ENCODE data around the gene PTPRG. TPM values are rescaled to one million over a fixed set of nuclear protein-coding genes. Genes with fewer than 3 reads are reported as not detected.

The PTPRG gene
- total RNA-seq, 2 experiments from 2014 or later: 0.24 to 0.37 TPM

GRCh38 chr3:62153231-62153630 lies 591.9 kb downstream of the PTPRG start:
- DNase-seq: no peak
- no peaks in the 10 kb centered on the region for H3K9me3 Mint-ChIP-seq
- intact Hi-C loops (cut with micrococcal nuclease): no loop called here
- no peaks in the 10 kb centered on the region for H3K4me1 Mint-ChIP-seq (ENCODE audit: low read depth)
- H3K27ac Mint-ChIP-seq: no peak overlapping the region
- H3K27me3 Mint-ChIP-seq (ENCODE audit: low read depth): peaks cover 4% of the 10 kb centered on the region
- H3K4me3 Mint-ChIP-seq: no peak overlapping the region
- CTCF ChIA-PET: interaction anchor here (0.6 kb wide), 1 partner anchor 1196 kb away, joined by 3 read pairs; no protein-coding TSS in a partner anchor
- H3K36me3 Mint-ChIP-seq (ENCODE audit: low read depth): no peaks in the 10 kb centered on the region

DNA sequence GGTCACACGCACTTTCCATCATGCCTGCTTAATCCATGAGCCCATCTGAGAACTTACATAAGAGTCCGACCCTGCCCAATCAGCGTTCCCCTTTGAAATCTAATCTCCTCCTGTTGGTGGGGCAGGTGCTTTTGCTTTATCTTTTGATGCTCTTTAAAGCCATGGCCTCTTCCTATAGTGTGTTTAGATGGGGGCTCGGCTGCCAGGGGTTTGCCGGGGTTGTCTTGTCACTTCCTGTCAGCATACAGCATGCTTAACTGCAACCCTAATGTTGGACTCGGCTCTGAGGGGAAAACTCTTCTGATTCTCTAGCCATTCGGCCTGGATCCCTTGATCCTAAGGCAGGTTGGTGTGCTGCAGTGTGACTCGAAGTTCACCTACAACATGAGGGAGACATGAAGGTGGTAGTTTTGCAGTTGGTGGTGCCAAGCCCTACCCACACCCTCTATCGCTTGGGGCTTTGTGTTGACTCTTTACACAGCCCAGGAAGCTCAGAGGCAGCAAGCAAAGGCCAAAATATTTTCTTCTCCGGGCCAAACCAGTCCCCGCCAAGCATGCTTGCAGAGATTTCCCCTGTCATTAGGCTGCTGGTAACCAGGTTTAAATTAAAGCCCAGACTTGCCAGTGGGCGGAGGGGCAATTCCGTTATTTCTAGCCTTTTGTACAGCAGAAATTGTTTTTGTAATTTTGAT lies 593.2 kb downstream of the PTPRG start:
- H3K36me3 Mint-ChIP-seq (ENCODE audit: low read depth): no peaks in the 10 kb centered on the region
- no peak for DNase-seq
- intact Hi-C loops (cut with micrococcal nuclease): no loop called here
- H3K4me3 Mint-ChIP-seq: no peak overlapping the region
- CTCF ChIA-PET: no interaction called here
- H3K9me3 Mint-ChIP-seq: no peaks in the 10 kb centered on the region
- H3K27me3 Mint-ChIP-seq (ENCODE audit: low read depth): peaks cover 4% of the 10 kb centered on the region
- H3K4me1 Mint-ChIP-seq (ENCODE audit: low read depth): no peaks in the 10 kb centered on the region
- H3K27ac Mint-ChIP-seq: no peak overlapping the region

- CTCF ChIA-PET: interaction anchor here (0.7 kb wide), 1 partner anchor 70 kb away, joined by 7 read pairs; no protein-coding TSS in a partner anchor
- Mint-ChIP-seq H3K9me3 (no peaks in the 10 kb centered on the region), H3K27me3 (ENCODE audit: low read depth) (no peaks in the 10 kb centered on the region), H3K36me3 (ENCODE audit: low read depth) (no peaks in the 10 kb centered on the region), H3K4me3 (no peak overlapping the region), H3K27ac (no peak overlapping the region), H3K4me1 (ENCODE audit: low read depth) (no peaks in the 10 kb centered on the region)
- intact Hi-C loops (cut with micrococcal nuclease): no loop called here
- DNase-seq: no peak
Observed at GRCh38 chr3:62159056-62159708, 597.8 kb downstream of the PTPRG start.

GRCh38 chr3:62159709-62160092 lies 598.3 kb downstream of the PTPRG start:
- no peaks in the 10 kb centered on the region for H3K9me3 Mint-ChIP-seq
- H3K27ac Mint-ChIP-seq: no peak overlapping the region
- no peak for DNase-seq
- H3K36me3 Mint-ChIP-seq (ENCODE audit: low read depth): no peaks in the 10 kb centered on the region
- H3K4me3 Mint-ChIP-seq: no peak overlapping the region
- H3K27me3 Mint-ChIP-seq (ENCODE audit: low read depth): no peaks in the 10 kb centered on the region
- intact Hi-C loops (cut with micrococcal nuclease): no loop called here
- CTCF ChIA-PET: interaction anchor here (0.7 kb wide), 1 partner anchor 70 kb away, joined by 7 read pairs; no protein-coding TSS in a partner anchor
- no peaks in the 10 kb centered on the region for H3K4me1 Mint-ChIP-seq (ENCODE audit: low read depth)

GRCh38 chr3:62161371-62161770 lies 600.0 kb downstream of the PTPRG start:
- DNase-seq: no peak
- Mint-ChIP-seq H3K9me3 (no peaks in the 10 kb centered on the region), H3K36me3 (ENCODE audit: low read depth) (no peaks in the 10 kb centered on the region), H3K27ac (no peak overlapping the region), H3K4me1 (ENCODE audit: low read depth) (no peaks in the 10 kb centered on the region), H3K27me3 (ENCODE audit: low read depth) (no peaks in the 10 kb centered on the region), H3K4me3 (no peak overlapping the region)
- CTCF ChIA-PET: no interaction called here
- intact Hi-C loops (cut with micrococcal nuclease): no loop called here

DNA sequence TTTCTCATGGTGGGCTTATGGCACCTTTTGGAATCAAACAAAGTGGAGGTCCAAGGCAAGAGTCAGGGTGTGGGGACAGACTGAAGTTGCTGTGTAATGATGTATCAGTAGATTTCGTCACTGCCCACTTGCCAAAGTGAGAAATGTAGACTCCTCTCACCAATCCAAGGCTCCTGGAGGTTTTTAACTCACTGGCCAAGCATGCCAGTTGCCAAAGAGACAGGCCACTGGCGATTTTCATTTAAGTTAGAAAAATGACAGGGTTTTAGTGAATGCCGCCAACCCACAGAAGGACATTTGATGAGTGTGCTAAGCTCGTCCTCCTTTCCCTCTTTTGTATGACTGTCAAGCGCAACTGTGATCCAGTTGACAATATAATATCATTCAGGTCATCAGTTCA lies 602.8 kb downstream of the PTPRG start:
- no peak for DNase-seq
- H3K27me3 Mint-ChIP-seq (ENCODE audit: low read depth): peaks cover 3% of the 10 kb centered on the region
- H3K9me3 Mint-ChIP-seq: no peaks in the 10 kb centered on the region
- no peak overlapping the region for H3K27ac Mint-ChIP-seq
- intact Hi-C loops (cut with micrococcal nuclease): no loop called here
- no peaks in the 10 kb centered on the region for H3K4me1 Mint-ChIP-seq (ENCODE audit: low read depth)
- CTCF ChIA-PET: no interaction called here
- no peak overlapping the region for H3K4me3 Mint-ChIP-seq
- H3K36me3 Mint-ChIP-seq (ENCODE audit: low read depth): no peaks in the 10 kb centered on the region

GRCh38 chr3:62164746-62165145 lies 603.4 kb downstream of the PTPRG start:
- H3K27me3 Mint-ChIP-seq (ENCODE audit: low read depth): peaks cover 3% of the 10 kb centered on the region
- H3K4me1 Mint-ChIP-seq (ENCODE audit: low read depth): no peaks in the 10 kb centered on the region
- H3K36me3 Mint-ChIP-seq (ENCODE audit: low read depth): no peaks in the 10 kb centered on the region
- no peak for DNase-seq
- no peak overlapping the region for H3K4me3 Mint-ChIP-seq
- intact Hi-C loops (cut with micrococcal nuclease): no loop called here
- H3K9me3 Mint-ChIP-seq: no peaks in the 10 kb centered on the region
- H3K27ac Mint-ChIP-seq: no peak overlapping the region
- CTCF ChIA-PET: no interaction called here

GRCh38 chr3:62167566-62168262 lies 606.3 kb downstream of the PTPRG start:
- peaks cover 6% of the 10 kb centered on the region for H3K27me3 Mint-ChIP-seq (ENCODE audit: low read depth)
- intact Hi-C loops (cut with micrococcal nuclease): no loop called here
- no peak overlapping the region for H3K4me3 Mint-ChIP-seq
- no peaks in the 10 kb centered on the region for H3K4me1 Mint-ChIP-seq (ENCODE audit: low read depth)
- no peaks in the 10 kb centered on the region for H3K36me3 Mint-ChIP-seq (ENCODE audit: low read depth)
- DNase-seq: no peak
- CTCF ChIA-PET: no interaction called here
- peaks cover 6% of the 10 kb centered on the region for H3K9me3 Mint-ChIP-seq
- no peak overlapping the region for H3K27ac Mint-ChIP-seq

GRCh38 chr3:62168356-62168755 lies 607.0 kb downstream of the PTPRG start:
- CTCF ChIA-PET: no interaction called here
- no peak for DNase-seq
- no peaks in the 10 kb centered on the region for H3K4me1 Mint-ChIP-seq (ENCODE audit: low read depth)
- intact Hi-C loops (cut with micrococcal nuclease): no loop called here
- H3K4me3 Mint-ChIP-seq: no peak overlapping the region
- H3K27me3 Mint-ChIP-seq (ENCODE audit: low read depth): peaks cover 6% of the 10 kb centered on the region
- peaks cover 6% of the 10 kb centered on the region for H3K9me3 Mint-ChIP-seq
- no peaks in the 10 kb centered on the region for H3K36me3 Mint-ChIP-seq (ENCODE audit: low read depth)
- no peak overlapping the region for H3K27ac Mint-ChIP-seq

- no peaks in the 10 kb centered on the region for H3K36me3 Mint-ChIP-seq (ENCODE audit: low read depth)
- H3K27me3 Mint-ChIP-seq (ENCODE audit: low read depth): peaks cover 6% of the 10 kb centered on the region
- no peak overlapping the region for H3K27ac Mint-ChIP-seq
- peaks cover 6% of the 10 kb centered on the region for H3K9me3 Mint-ChIP-seq
- no peak for DNase-seq
- H3K4me3 Mint-ChIP-seq: no peak overlapping the region
- no peaks in the 10 kb centered on the region for H3K4me1 Mint-ChIP-seq (ENCODE audit: low read depth)
- CTCF ChIA-PET: no interaction called here
- intact Hi-C loops (cut with micrococcal nuclease): no loop called here
Observed at GRCh38 chr3:62169906-62170660, 608.7 kb downstream of the PTPRG start.

DNA sequence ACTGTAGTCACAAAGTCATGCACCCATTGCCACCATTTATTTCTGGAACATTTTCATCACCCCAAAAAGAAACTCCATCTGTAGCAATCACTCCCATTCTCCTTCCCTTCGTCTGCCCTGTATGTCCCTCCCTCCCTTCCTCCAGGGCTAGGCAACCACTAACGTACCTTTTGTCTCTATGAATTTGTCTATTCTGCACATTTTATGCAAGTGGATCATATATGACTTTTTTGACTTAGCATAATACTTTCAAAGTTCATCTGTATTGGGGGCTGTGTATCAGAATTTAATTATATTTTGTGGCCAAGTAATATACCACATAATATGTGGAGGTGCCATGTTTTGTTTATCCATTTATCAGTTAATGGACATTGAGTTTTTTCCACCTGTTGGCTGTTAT lies 610.4 kb downstream of the PTPRG start:
- peaks cover 10% of the 10 kb centered on the region for H3K27me3 Mint-ChIP-seq (ENCODE audit: low read depth)
- H3K27ac Mint-ChIP-seq: no peak overlapping the region
- H3K36me3 Mint-ChIP-seq (ENCODE audit: low read depth): no peaks in the 10 kb centered on the region
- no peak for DNase-seq
- H3K9me3 Mint-ChIP-seq: peaks cover 6% of the 10 kb centered on the region
- CTCF ChIA-PET: no interaction called here
- no peaks in the 10 kb centered on the region for H3K4me1 Mint-ChIP-seq (ENCODE audit: low read depth)
- no peak overlapping the region for H3K4me3 Mint-ChIP-seq
- intact Hi-C loops (cut with micrococcal nuclease): no loop called here

- H3K36me3 Mint-ChIP-seq (ENCODE audit: low read depth): no peaks in the 10 kb centered on the region
- peaks cover 10% of the 10 kb centered on the region for H3K27me3 Mint-ChIP-seq (ENCODE audit: low read depth)
- CTCF ChIA-PET: no interaction called here
- no peak for DNase-seq
- no peak overlapping the region for H3K4me3 Mint-ChIP-seq
- no peak overlapping the region for H3K27ac Mint-ChIP-seq
- peaks cover 6% of the 10 kb centered on the region for H3K9me3 Mint-ChIP-seq
- H3K4me1 Mint-ChIP-seq (ENCODE audit: low read depth): no peaks in the 10 kb centered on the region
- intact Hi-C loops (cut with micrococcal nuclease): no loop called here
Observed at GRCh38 chr3:62172199-62172598, 610.8 kb downstream of the PTPRG start.
